K562 (cell line): ENCODE data around the gene SCART1. TPM values are rescaled to one million over a fixed set of nuclear protein-coding genes. Genes with fewer than 3 reads are reported as not detected.

ENCODE experiments used
- ATAC-seq: fragments of 200-7000 bp; cut with Tn5 transposase; 3 replicates; pipeline ENCODE4 v1.9.1; 2020; ENCODE audit warnings: moderate library complexity
- BruUV-seq: library from RNA; stranded (reverse); fragments of 400-500 nt; replicated peaks from 2 replicates; lab custom pipeline; 2021; lab: Mats Ljungman, UMichigan
- CTCF ChIA-PET: fragments of 300-600 bp; formaldehyde crosslinking; extraction: SDS; loops from one replicate; lab custom pipeline; 2021; ENCODE audit warnings: low intra/inter-chr PET ratio; lab: Yijun Ruan, JAX
- POLR2A ChIA-PET: fragments of 300-600, 350-650 bp; sonication (Branson Sonifier 250); formaldehyde crosslinking; extraction: SDS; loops from one replicate; lab custom pipeline; 2021; ENCODE audit warnings: antibody characterized with exemption, inconsistent platforms; lab: Yijun Ruan, JAX
- DNase-seq, 4 experiments: peaks; one replicate each; pipeline versions ENCODE4 v3.0.0 to v3.0.0-alpha.2; 2011 to 2018; ENCODE audit warnings: low spot score in 3 of 4, mixed read lengths in 3 of 4; ENCODE audit errors: extremely low read depth in 1 of 4
- FAIRE-seq: peaks from 2 replicates; lab custom pipeline; 2011; peaks lifted over from hg19 to GRCh38; lab: Jason Lieb, UNC
- H2AFZ ChIP-seq: 2 replicates; pipeline ENCODE4 v1.6.0; 2011; ENCODE audit warnings: low read depth, low read length, control low read depth, inconsistent platforms
- H3K27ac ChIP-seq: fragments of 200-600 bp; 3 replicates; pipeline ENCODE4 v1.8.0; 2011; ENCODE audit warnings: low read depth, mild to moderate bottlenecking, control low read depth, inconsistent platforms, low read length, moderate library complexity, mixed read lengths; ENCODE audit errors: extremely low read depth
- H3K27me3 ChIP-seq, 2 experiments: fragments of 300-600 bp in 1 of 2; 2 replicates in 1 of 2; 3 replicates in 1 of 2; pipeline versions ENCODE4 v1.6.0 to v1.8.0; 2011; ENCODE audit warnings: inconsistent platforms in 2 of 2, low read length in 2 of 2, mild to moderate bottlenecking in 1 of 2, mixed read lengths in 1 of 2, moderate library complexity in 1 of 2; ENCODE audit not compliant: control insufficient read depth in 2 of 2, insufficient read depth in 2 of 2
- H3K36me3 ChIP-seq: fragments of 300-600 bp; 3 replicates; pipeline ENCODE4 v1.8.0; 2011; ENCODE audit warnings: mild to moderate bottlenecking, low read length, inconsistent platforms; ENCODE audit not compliant: control insufficient read depth, insufficient read depth
- H3K4me1 ChIP-seq, 2 experiments: fragments of 200-600 bp in 1 of 2; replicated peaks in 1 of 2; 2 replicates in 1 of 2; 3 replicates in 1 of 2; pipeline versions ENCODE4 v1.5.1 to v1.8.0; 2011; ENCODE audit warnings: inconsistent platforms in 2 of 2, low read length in 2 of 2, mild to moderate bottlenecking in 1 of 2, mixed read lengths in 1 of 2, moderate library complexity in 1 of 2; ENCODE audit not compliant: control insufficient read depth in 2 of 2, insufficient read depth in 2 of 2
- H3K4me2 ChIP-seq: 2 replicates; pipeline ENCODE4 v1.6.1; 2011; ENCODE audit warnings: low read length, control low read depth, inconsistent platforms, mixed read lengths; ENCODE audit not compliant: insufficient read depth
- H3K4me3 ChIP-seq: fragments of 200-600 bp; sonication (generic), shearing (Covaris generic); 2 replicates; pipeline ENCODE4 v1.5.1; 2016; ENCODE audit warnings: control low read depth, inconsistent platforms
- H3K79me2 ChIP-seq: fragments of 200-600 bp; 3 replicates; pipeline ENCODE4 v1.8.0; 2011; ENCODE audit warnings: low read length, inconsistent platforms; ENCODE audit not compliant: control insufficient read depth, insufficient read depth
- H3K9ac ChIP-seq, 2 experiments: 2 replicates each; pipeline versions ENCODE4 v1.6.0 to v1.6.1; 2011; ENCODE audit warnings: low read depth in 2 of 2, low read length in 2 of 2, control low read depth in 1 of 2, inconsistent platforms in 1 of 2, mild to moderate bottlenecking in 1 of 2, mixed read lengths in 1 of 2; ENCODE audit not compliant: insufficient read depth in 1 of 2
- H3K9me1 ChIP-seq: one replicate; pipeline ENCODE4 v1.6.0; 2011; ENCODE audit warnings: inconsistent platforms, mild to moderate bottlenecking, low read length, moderate library complexity; ENCODE audit not compliant: control insufficient read depth, insufficient read depth
- H3K9me3 ChIP-seq: replicated peaks from 2 replicates; pipeline ENCODE4 v1.5.1; 2011; ENCODE audit warnings: low read depth, low read length, inconsistent platforms; ENCODE audit not compliant: control insufficient read depth, insufficient read depth
- H4K20me1 ChIP-seq: replicated peaks from 2 replicates; pipeline ENCODE4 v1.6.1; 2011; ENCODE audit warnings: low read length, inconsistent platforms, mixed read lengths; ENCODE audit not compliant: control insufficient read depth, insufficient read depth
- SIX5 ChIP-seq, 2 experiments: IDR thresholded peaks; 2 replicates each; pipeline ENCODE4 v1.6.1; 2011; ENCODE audit warnings: low read length in 2 of 2, borderline replicate concordance in 1 of 2, low read depth in 1 of 2, mild to moderate bottlenecking in 1 of 2, moderate library complexity in 1 of 2; ENCODE audit not compliant: insufficient read depth in 1 of 2
- STAG1 ChIP-seq: sonication (generic); formaldehyde crosslinking; IDR thresholded peaks from 2 replicates; pipeline ENCODE4 v1.5.0; 2020; ENCODE audit warnings: missing genetic modification reagents, borderline replicate concordance
- ZNF165 ChIP-seq: fragments of 250-450 bp; sonication (Bioruptor Pico); IDR thresholded peaks from 2 replicates; pipeline ENCODE4 v1.4.0; 2020; ENCODE audit warnings: borderline replicate concordance
- ZNF586 ChIP-seq: fragments of 450-650 bp; formaldehyde crosslinking; conservative IDR thresholded peaks from 2 replicates; pipeline ENCODE4 v1.4.0; 2020; ENCODE audit warnings: mild to moderate bottlenecking, moderate library complexity
- WGBS: fragments of 100-300 bp; shearing (Covaris generic); methylation state at CpG from one replicate; pipeline ENCODE4 v1.1.6; 2016; ENCODE audit warnings: low coverage, mixed read lengths; ENCODE audit not compliant: insufficient coverage; ENCODE audit errors: missing lambda C conversion rate; 5-methylcytosine and 5-hydroxymethylcytosine counted together
- in situ Hi-C: fragments of 300-500 bp; cut with MboI; formaldehyde crosslinking; loops from 4 replicates; pipeline ENCODE4 v1.15.0; 2018; ENCODE audit warnings: inconsistent platforms, mixed read lengths
- intact Hi-C: fragments of 100-400 bp; cut with micrococcal nuclease; formaldehyde crosslinking; loops from 2 replicates; pipeline ENCODE4 v1.14.2; 2022
- polyA plus RNA-seq, 8 experiments: library from polyadenylated mRNA; depleted of rRNA in 4 of 8; stranded (reverse) in 5 of 8; unstranded in 3 of 8; fragments of >200 nt; fragmentation: Nextera tagmentation in 2 of 8; fragmentation: Illumina TruSeq in 1 of 8; extraction: Ambion mirVana in 2 of 8; extraction: Trizol in 1 of 8; gene quantifications; 2 replicates each; pipeline versions ENCODE4 v1.2.1 to v1.2.3, GENCODE V29; 2011 to 2014; ENCODE audit warnings: inconsistent platforms in 1 of 8, missing spikeins in 1 of 8
- total RNA-seq, 7 experiments: library from RNA; depleted of rRNA in 6 of 7; stranded (reverse); fragments of >200 nt in 6 of 7; fragmentation: Illumina TruSeq in 2 of 7; extraction: Trizol in 2 of 7; gene quantifications; 2 replicates each; pipeline versions ENCODE4 v1.2.1 to v1.2.3, GENCODE V29; 2011 to 2021; ENCODE audit warnings: low replicate concordance in 1 of 7

Gene SCART1
- total and polyA plus RNA-seq, 9 of the 15 experiments (the other 6 are each of a cell fraction or from before 2014, with no cell fraction given) = 0.18 to 6.5 (median 4.5) TPM

DNA sequence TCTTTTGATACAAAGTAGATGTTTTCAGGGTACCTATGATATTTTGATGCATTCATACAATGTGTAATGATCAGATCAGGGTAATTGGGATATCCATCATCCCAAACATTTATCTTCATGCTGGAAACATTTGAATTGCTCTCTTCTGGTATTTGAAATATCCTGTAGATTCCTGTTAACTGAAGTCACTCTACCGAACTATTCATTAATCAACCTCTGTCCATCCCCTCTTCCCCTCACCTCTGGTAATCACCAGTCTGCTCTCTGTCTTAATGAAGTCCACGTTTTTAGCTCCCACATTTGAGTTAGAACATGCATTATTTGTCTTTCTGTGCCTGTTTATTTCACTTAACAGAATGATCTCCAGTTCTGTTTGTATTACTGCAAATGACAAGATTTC is 48.5 kb upstream of the SCART1 start:
- Histone ChIP-seq H3K27me3 (no peaks in the 10 kb centered on the region), H4K20me1 (no peaks in the 10 kb centered on the region), H3K9me1 (no peaks in the 10 kb centered on the region), H3K79me2 (peaks cover 18% of the 10 kb centered on the region), H3K9ac (no peak overlapping the region), H2AFZ (no peak overlapping the region), H3K36me3 (peaks cover 59% of the 10 kb centered on the region; the same call in 2 of the 3 replicates), H3K4me3 (no peak overlapping the region), H3K27ac (no peak overlapping the region), H3K9me3 (peaks cover 4% of the 10 kb centered on the region; the same call in 1 of the 2 replicates), H3K4me1 (no peaks in the 10 kb centered on the region; a peak in 1 of 5 replicates), H3K4me2 (no peak overlapping the region)
- BruUV-seq = no TSS peak
- ATAC-seq = no peak
- FAIRE-seq = no peak
- TF ChIP-seq ZNF586 (CRISPR knock-in tag) = no peak
- WGBS = 35% methylated on average over 2 of the region's 2 CpGs
- POLR2A ChIA-PET = no interaction called here
- in situ Hi-C loops = no loop called here
- CTCF ChIA-PET = no interaction called here
- intact Hi-C loops = no loop called here
- no peak for DNase-seq

DNA sequence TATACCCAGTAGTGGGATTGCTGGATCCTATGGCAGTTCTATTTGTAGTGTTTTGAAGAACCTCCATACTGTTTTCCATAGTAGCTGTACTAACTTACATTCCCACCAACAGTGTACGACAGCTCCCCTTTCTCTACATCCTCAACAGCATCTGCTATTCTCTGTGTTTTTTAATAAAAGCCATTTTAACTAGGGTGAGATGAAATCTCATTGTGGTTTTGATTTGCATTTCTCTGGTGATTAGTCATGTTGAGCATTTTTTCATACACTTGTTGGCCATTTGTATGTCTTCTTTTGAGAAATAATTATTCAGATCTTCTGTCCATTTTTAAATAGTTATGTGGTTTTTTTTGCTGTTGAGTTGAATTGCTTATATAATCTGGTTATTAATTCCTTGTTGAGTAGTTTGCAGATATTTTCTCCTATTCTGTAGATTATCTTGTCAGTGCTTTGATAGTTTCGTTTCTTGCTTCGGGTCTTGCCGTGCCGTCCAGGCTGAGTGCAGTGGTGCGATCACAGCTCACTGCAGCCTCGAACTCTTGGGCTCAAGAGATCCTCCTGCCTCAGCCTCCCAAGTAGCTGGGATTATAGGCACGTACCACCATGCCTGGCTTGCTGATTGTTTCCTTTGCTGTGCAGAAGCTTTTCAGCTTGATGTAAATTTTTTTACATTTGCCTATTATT is 47.8 kb upstream of the SCART1 start:
- H2AFZ ChIP-seq = no peak overlapping the region
- peaks cover 62% of the 10 kb centered on the region; the same call in 2 of the 3 replicates for H3K36me3 ChIP-seq
- no peaks in the 10 kb centered on the region; a peak in 1 of 5 replicates for H3K4me1 ChIP-seq
- no peak overlapping the region for H3K9ac ChIP-seq
- in situ Hi-C loops = no loop called here
- peaks cover 18% of the 10 kb centered on the region for H3K79me2 ChIP-seq
- no peak overlapping the region for H3K4me3 ChIP-seq
- TF ChIP-seq ZNF165 = no peak
- TF ChIP-seq SIX5 (IDR thresholded peaks at IDR 0.05; ENCODE audit: borderline replicate concordance in 1 of 2, insufficient read depth in 1 of 2, low read depth in 1 of 2, low read length in 2 of 2) = no peak
- TF ChIP-seq STAG1 (CRISPR knock-in tag) = no peak
- peaks cover 4% of the 10 kb centered on the region; the same call in 1 of the 2 replicates for H3K9me3 ChIP-seq
- no TSS peak for BruUV-seq
- no peaks in the 10 kb centered on the region for H3K27me3 ChIP-seq
- FAIRE-seq (no peak), ATAC-seq (no peak), DNase-seq (no peak)
- H3K27ac ChIP-seq = no peak overlapping the region
- WGBS = 89% methylated on average over 8 of the region's 8 CpGs
- ChIA-PET POLR2A (no interaction called here), CTCF (no interaction called here)
- H3K9me1 ChIP-seq = no peaks in the 10 kb centered on the region
- H4K20me1 ChIP-seq = no peaks in the 10 kb centered on the region
- intact Hi-C loops = no loop called here
- no peak overlapping the region for H3K4me2 ChIP-seq
